Amygdala (tissue), 56 donors: Measurements from ENCODE around the gene ZNF548.
"Not testable (repeated sequence)": the region's sequence is repeated elsewhere in the genome, so short reads cannot be mapped to it uniquely, and the experiment has no call there.

ENCODE experiments used
- DNase-seq, 56 donors: peaks; one replicate each; lab custom pipeline; 2025; lab: John Stamatoyannopoulos, UW

The ZNF548 gene

GRCh38 chr19:57389730-57390598 is at the start of gene ZNF548:
ZNF548 (plus strand) TSS chr19:57389854; CDS start chr19:57390100, 246 bp downstream.
- peak; percentile 43 to 99 (median 97) for DNase-seq

DNA sequence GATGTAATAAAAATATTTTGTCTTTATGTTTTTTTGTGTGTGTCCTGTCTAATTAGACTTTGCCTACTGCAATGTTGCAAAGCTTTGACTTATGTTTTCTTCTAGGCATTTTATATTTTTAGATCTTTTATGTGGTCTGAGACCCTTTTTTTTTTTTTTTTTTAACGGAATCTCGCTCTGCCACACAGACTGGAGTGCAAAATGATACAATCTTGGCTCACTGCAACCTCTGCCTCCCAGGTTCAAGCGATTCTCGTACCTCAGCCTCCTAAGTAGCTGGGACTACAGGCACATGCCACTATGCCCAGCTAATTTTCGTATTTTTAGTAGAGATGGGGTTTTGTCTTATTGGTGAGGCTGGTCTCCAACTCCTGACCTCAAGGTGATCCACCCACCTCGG is 47.1 kb upstream of the ZNF548 start:
- DNase-seq = no peak

DNA sequence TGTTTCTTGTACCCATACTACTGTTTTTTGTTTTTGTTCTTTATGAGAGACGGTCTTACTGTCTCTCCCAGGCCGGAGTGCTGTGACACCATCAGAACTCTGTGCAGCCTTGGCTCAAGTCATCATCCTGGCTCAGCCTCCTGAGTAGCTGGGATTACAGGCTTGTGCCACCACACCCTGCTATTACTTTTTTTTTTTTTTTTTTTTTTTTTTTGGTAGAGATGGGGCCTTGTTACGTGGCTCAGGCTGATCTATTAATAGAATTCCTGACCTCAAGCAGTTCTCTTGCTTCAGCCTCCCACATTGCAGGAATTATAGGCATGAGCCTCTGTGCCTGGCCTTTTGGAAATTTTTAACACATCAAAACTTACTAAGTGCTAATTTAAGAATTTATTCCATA is 41.5 kb upstream of the ZNF548 start:
- no peak for DNase-seq

- peak; percentile 42 to 98 (median 92) for DNase-seq
Measured at GRCh38 chr19:57350877-57351805, 38.5 kb upstream of the ZNF548 start, which contains the start of gene ZNF304. ZNF304 (plus strand) TSS chr19:57351271; CDS start chr19:57351665, 394 bp downstream.

- DNase-seq = no peak
Measured at GRCh38 chr19:57351867-57352266, 37.8 kb upstream of the ZNF548 start.

GRCh38 chr19:57355916-57356315 is 33.7 kb upstream of the ZNF548 start:
- no peak for DNase-seq

- no peak for DNase-seq
Measured at GRCh38 chr19:57357406-57357805, 32.2 kb upstream of the ZNF548 start.

DNA sequence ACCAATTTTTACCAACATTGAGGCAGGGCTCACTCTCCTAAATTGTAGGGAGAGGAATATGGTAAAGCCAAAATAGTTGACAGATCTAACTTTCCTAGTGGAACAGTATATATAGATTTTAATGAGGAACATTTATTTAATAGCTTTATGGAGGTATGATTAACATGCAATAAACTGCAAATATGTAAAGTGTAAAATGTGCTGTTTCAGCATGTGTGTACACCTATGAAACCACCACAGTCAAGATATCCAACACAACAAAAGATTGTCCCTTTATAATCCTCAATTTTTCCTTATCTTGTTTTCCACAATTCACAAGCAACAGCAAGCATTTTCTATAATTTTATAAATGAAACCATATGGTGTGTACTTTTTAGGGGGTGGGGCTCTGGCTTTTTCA is 30.4 kb upstream of the ZNF548 start:
- no peak for DNase-seq

- DNase-seq = no peak
Measured at GRCh38 chr19:57362419-57362818, 27.2 kb upstream of the ZNF548 start.

GRCh38 chr19:57362997-57363687 is 26.5 kb upstream of the ZNF548 start, which contains the start of the genes TRAPPC2B and ZNF547:
TRAPPC2B (plus strand) TSS chr19:57363551; CDS start chr19:57364834, 1,283 bp downstream.
ZNF547 (plus strand) TSS chr19:57363551; CDS start chr19:57368556, 5,005 bp downstream.
- peak; percentile 73 to 99 (median 97) for DNase-seq

- DNase-seq = peak in 4 of 56 donors; percentile 22 to 36 (median 26)
Measured at GRCh38 chr19:57363688-57364181, 25.9 kb upstream of the ZNF548 start.

GRCh38 chr19:57366776-57367175 is 22.9 kb upstream of the ZNF548 start:
- DNase-seq = no peak

DNA sequence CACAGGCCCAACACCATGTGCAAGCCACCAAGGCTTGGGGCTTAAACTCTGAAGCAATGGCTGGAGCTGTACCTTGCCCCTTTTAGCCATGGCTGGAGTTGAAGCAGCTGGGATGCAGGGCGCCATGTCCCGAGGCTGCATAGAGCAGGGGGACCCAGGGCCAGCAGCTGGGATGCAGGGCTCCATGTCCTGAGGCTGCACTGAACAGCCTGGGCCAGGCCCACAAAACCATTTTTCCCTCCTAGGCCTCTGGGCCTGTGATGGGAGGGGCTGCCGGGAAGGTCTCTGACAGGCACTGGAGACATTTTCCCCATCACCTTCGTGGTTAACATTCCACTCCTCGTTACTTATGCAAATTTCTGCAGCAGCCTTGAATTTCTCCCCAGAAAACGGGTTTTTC is 15.5 kb upstream of the ZNF548 start:
- no peak for DNase-seq

GRCh38 chr19:57374647-57375046 is 15.0 kb upstream of the ZNF548 start:
- DNase-seq = not testable (repeated sequence)

GRCh38 chr19:57376151-57376550 is 13.5 kb upstream of the ZNF548 start:
- no peak for DNase-seq

DNA sequence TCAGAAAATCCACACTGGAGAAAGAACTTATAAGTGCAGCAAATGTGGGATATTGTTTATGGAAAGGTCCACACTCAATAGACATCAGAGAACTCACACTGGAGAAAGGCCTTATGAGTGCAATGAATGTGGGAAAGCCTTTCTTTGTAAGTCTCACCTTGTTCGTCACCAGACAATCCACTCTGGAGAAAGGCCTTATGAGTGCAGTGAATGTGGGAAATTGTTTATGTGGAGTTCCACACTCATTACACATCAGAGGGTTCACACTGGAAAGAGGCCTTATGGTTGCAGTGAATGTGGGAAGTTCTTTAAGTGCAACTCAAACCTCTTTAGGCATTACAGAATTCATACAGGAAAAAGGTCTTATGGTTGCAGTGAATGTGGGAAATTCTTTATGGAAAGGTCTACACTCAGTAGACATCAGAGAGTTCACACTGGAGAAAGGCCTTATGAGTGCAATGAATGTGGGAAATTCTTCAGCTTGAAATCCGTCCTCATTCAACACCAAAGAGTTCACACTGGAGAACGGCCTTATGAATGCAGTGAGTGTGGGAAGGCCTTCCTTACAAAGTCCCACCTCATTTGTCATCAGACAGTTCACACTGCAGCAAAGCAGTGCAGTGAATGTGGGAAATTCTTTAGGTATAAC is 12.0 kb upstream of the ZNF548 start:
- no peak for DNase-seq

GRCh38 chr19:57380923-57381322 is 8.7 kb upstream of the ZNF548 start:
- no peak for DNase-seq

GRCh38 chr19:57382806-57383488 is 6.7 kb upstream of the ZNF548 start:
- no peak for DNase-seq

DNA sequence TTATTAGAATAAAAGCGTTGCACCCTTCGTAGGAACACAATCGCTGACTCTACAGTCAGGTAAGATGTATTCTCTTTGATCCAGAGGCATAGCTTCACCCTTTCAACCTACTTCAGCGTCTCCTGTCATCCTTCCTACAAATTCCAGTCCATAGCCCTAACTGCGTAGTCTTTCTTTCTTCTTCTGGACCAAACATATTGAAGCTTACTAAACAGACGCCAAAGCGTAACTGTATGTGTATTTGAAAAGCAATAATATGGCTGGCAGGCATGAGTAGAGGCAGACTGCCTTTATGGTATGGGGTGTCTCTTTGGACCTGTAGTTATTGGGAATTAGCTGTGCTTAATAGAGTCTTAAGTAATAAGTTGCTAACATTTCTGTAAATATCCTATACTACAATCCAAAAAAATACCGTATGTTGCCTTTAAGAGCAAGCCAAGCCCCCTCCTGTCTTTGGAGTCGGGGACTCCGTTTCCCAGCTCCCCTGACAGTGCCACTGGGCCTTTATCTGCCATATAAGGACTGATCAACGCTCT is 392 bp upstream of the ZNF548 start:
- DNase-seq = no peak
